WTC11 (cell line): ENCODE measurements around the gene CUTC. TPM values are rescaled to one million over a fixed set of nuclear protein-coding genes. Genes with fewer than 3 reads are reported as not detected.

Experiments
- ATAC-seq: fragments of 200-7000 bp; cut with Tn5 transposase; 2 replicates; pipeline ENCODE4 v1.10.0; 2021; ENCODE audit warnings: mild to moderate bottlenecking, moderate library complexity
- CTCF ChIA-PET: fragments of 300-600 bp; sonication (Branson Sonifier 250); formaldehyde crosslinking; loops from one replicate; lab custom pipeline; 2021; ENCODE audit warnings: antibody characterized with exemption; lab: Charles Lee
- POLR2A ChIA-PET: fragments of 350-600 bp; sonication (Branson Sonifier 250); formaldehyde crosslinking; loops from one replicate; lab custom pipeline; 2021; ENCODE audit warnings: antibody characterized with exemption; lab: Charles Lee
- DNase-seq: peaks from one replicate; pipeline ENCODE4 v3.0.0; 2021; ENCODE audit warnings: low spot score
- H3K27ac Mint-ChIP-seq: 2 replicates; pipeline ENCODE4 v1.8.0; 2021; ENCODE audit warnings: mixed read lengths
- H3K27me3 Mint-ChIP-seq: 2 replicates; pipeline ENCODE4 v1.8.0; 2021; ENCODE audit warnings: low read depth, mild to moderate bottlenecking, moderate library complexity, mixed read lengths
- H3K36me3 Mint-ChIP-seq: 2 replicates; pipeline ENCODE4 v1.8.0; 2021; ENCODE audit warnings: mixed read lengths
- H3K4me1 Mint-ChIP-seq: 2 replicates; pipeline ENCODE4 v1.8.0; 2022; ENCODE audit warnings: mixed read lengths
- H3K4me3 Mint-ChIP-seq: 2 replicates; pipeline ENCODE4 v1.8.0; 2021; ENCODE audit warnings: mild to moderate bottlenecking, moderate library complexity, mixed read lengths
- H3K9me3 Mint-ChIP-seq: 2 replicates; pipeline ENCODE4 v1.8.0; 2021; ENCODE audit warnings: mixed read lengths
- ATF1 ChIP-seq: sonication (generic); formaldehyde crosslinking; IDR thresholded peaks from 2 replicates; pipeline ENCODE4 v1.8.1; 2023; ENCODE audit warnings: mild to moderate bottlenecking, moderate library complexity, missing genetic modification reagents
- E2F1 ChIP-seq: sonication (generic); formaldehyde crosslinking; IDR thresholded peaks from 2 replicates; pipeline ENCODE4 v1.8.0; 2022; ENCODE audit warnings: mild to moderate bottlenecking, missing genetic modification reagents
- ELF4 ChIP-seq: sonication (generic); formaldehyde crosslinking; IDR thresholded peaks from 2 replicates; pipeline ENCODE4 v1.8.1; 2022; ENCODE audit warnings: low read depth, mild to moderate bottlenecking, moderate library complexity, missing genetic modification reagents
- ESRRA ChIP-seq: sonication (generic); formaldehyde crosslinking; IDR thresholded peaks from 2 replicates; pipeline ENCODE4 v1.8.1; 2022; ENCODE audit warnings: mild to moderate bottlenecking, missing genetic modification reagents, borderline replicate concordance
- GRHL2 ChIP-seq: fragments of 250-450 bp; sonication (Bioruptor Pico); IDR thresholded peaks from 2 replicates; pipeline ENCODE4 v1.8.0; 2022; ENCODE audit warnings: mild to moderate bottlenecking, moderate library complexity; ENCODE audit not compliant: insufficient replicate concordance, severe bottlenecking
- GTF2I ChIP-seq: fragments of 250-450 bp; sonication (Bioruptor Pico); conservative IDR thresholded peaks from 2 replicates; pipeline ENCODE4 v1.4.0; 2021; ENCODE audit warnings: mild to moderate bottlenecking
- IRF1 ChIP-seq: sonication (generic); formaldehyde crosslinking; IDR thresholded peaks from 2 replicates; pipeline ENCODE4 v1.8.0; 2023; ENCODE audit warnings: missing genetic modification reagents
- IRF2 ChIP-seq: sonication (generic); formaldehyde crosslinking; IDR thresholded peaks from 2 replicates; pipeline ENCODE4 v1.8.0; 2022; ENCODE audit warnings: low read depth, missing genetic modification reagents, borderline replicate concordance
- KAT7 ChIP-seq: sonication (generic); formaldehyde crosslinking; IDR thresholded peaks from 2 replicates; pipeline ENCODE4 v1.8.1; 2023; ENCODE audit warnings: missing genetic modification reagents, mild to moderate bottlenecking, borderline replicate concordance
- NR2C2 ChIP-seq: sonication (generic); formaldehyde crosslinking; IDR thresholded peaks from 2 replicates; pipeline ENCODE4 v1.8.0; 2022; ENCODE audit warnings: mild to moderate bottlenecking, missing genetic modification reagents
- TEAD1 ChIP-seq: sonication (generic); formaldehyde crosslinking; IDR thresholded peaks from 2 replicates; pipeline ENCODE4 v1.8.0; 2022; ENCODE audit warnings: mild to moderate bottlenecking, missing genetic modification reagents
- ZNF512 ChIP-seq: sonication (generic); formaldehyde crosslinking; IDR thresholded peaks from 2 replicates; pipeline ENCODE4 v1.8.1; 2022; ENCODE audit warnings: missing genetic modification reagents, borderline replicate concordance
- total RNA-seq: library from RNA; stranded (reverse); gene quantifications from 3 replicates; pipeline ENCODE4 v1.2.3, GENCODE V29; 2021
- TF ChIP-seq, protein P1 (sequence below): sonication (generic); formaldehyde crosslinking; IDR thresholded peaks from 2 replicates; pipeline ENCODE4 v1.8.1; 2023; ENCODE audit warnings: mild to moderate bottlenecking, missing genetic modification reagents
- TF ChIP-seq, protein P2 (sequence below): sonication (generic); formaldehyde crosslinking; IDR thresholded peaks from 2 replicates; pipeline ENCODE4 v1.8.1; 2022; ENCODE audit warnings: low read depth, mild to moderate bottlenecking, moderate library complexity, missing genetic modification reagents, borderline replicate concordance
- TF ChIP-seq, protein P3 (sequence below): sonication (generic); formaldehyde crosslinking; IDR thresholded peaks from 2 replicates; pipeline ENCODE4 v1.8.1; 2023; ENCODE audit warnings: mild to moderate bottlenecking, moderate library complexity, missing genetic modification reagents
- TF ChIP-seq, protein P4 (sequence below): fragments of 250-450 bp; sonication (Bioruptor Pico); IDR thresholded peaks from 2 replicates; pipeline ENCODE4 v1.9.0; 2021; ENCODE audit warnings: mild to moderate bottlenecking

CUTC gene
- total RNA-seq, 1 experiment from 2014 or later, result 28.6 TPM

DNA sequence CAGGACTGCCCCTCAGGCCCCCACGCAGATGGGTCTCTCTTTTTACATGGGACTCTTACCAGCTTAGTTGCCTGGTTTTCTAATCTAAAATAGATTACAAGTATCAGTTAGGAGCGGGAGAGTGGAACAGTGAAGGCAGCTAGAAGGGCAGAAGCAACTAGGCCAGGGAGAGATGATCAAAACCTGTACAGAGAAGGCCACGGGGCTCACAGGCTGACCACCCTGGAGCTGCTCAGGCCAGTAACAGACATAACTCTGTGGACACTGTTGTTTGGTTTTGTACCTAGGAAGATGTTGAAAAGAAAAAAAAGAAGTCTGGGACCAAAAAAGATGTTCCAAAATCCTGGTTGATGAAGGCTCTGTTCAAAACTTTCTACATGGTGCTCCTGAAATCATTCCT, 66.9 kb downstream of the CUTC start (continued):
- TF ChIP-seq, protein P1, sequence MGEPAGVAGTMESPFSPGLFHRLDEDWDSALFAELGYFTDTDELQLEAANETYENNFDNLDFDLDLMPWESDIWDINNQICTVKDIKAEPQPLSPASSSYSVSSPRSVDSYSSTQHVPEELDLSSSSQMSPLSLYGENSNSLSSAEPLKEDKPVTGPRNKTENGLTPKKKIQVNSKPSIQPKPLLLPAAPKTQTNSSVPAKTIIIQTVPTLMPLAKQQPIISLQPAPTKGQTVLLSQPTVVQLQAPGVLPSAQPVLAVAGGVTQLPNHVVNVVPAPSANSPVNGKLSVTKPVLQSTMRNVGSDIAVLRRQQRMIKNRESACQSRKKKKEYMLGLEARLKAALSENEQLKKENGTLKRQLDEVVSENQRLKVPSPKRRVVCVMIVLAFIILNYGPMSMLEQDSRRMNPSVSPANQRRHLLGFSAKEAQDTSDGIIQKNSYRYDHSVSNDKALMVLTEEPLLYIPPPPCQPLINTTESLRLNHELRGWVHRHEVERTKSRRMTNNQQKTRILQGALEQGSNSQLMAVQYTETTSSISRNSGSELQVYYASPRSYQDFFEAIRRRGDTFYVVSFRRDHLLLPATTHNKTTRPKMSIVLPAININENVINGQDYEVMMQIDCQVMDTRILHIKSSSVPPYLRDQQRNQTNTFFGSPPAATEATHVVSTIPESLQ (CRISPR knock-in tag), result no peak

DNA sequence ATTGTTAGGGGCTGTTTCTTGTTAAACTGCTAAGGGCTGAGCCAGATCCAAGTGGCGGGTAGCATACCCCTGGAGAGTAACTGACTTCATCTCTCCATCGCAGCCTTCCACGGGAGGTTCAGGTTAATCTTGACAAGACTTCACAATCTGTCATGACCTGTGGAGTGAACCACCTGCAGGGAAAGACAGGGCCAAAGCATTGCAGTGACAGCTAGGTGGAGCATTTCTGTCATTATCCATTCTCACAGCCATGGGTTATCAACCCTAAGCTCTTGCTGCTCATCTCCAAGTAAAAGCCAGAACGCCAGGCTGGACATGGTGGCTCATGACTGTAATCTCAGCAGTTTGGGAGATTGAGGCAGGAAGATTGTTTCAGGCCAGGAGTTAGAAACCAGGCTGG, 67.6 kb downstream of the CUTC start:
- ATAC-seq (0 out of 2 replicates have a peak, but pooled peaks have one; percentile 34), DNase-seq (no peak)
- no peaks in the 10 kb centered on the region for H3K9me3 Mint-ChIP-seq
- H3K27me3 Mint-ChIP-seq, result no peaks in the 10 kb centered on the region
- no peaks in the 10 kb centered on the region for H3K4me1 Mint-ChIP-seq
- no peak for TF ChIP-seq ELF4 (CRISPR knock-in tag)
- no peak overlapping the region for H3K4me3 Mint-ChIP-seq
- ChIA-PET CTCF (interaction anchor here (1.4 to 2.5 kb wide), 3 partner anchors 12 to 67 kb away, joined by 3 to 15 read pairs (median 5); partner anchors contain the start of genes COX15 and CUTC), POLR2A (no interaction called here)
- H3K27ac Mint-ChIP-seq, result no peak overlapping the region
- no peaks in the 10 kb centered on the region for H3K36me3 Mint-ChIP-seq

GRCh38 chr10:99804471-99804870, 72.4 kb downstream of the CUTC start:
- no peaks in the 10 kb centered on the region for H3K4me1 Mint-ChIP-seq
- POLR2A ChIA-PET, result no interaction called here
- DNase-seq (no peak), ATAC-seq (no peak)
- TF ChIP-seq IRF2 (CRISPR knock-in tag) (no peak), ESRRA (CRISPR knock-in tag) (no peak), NR2C2 (CRISPR knock-in tag) (no peak), GRHL2 (CRISPR knock-in tag) (no peak), KAT7 (CRISPR knock-in tag) (no peak)
- no peaks in the 10 kb centered on the region for H3K36me3 Mint-ChIP-seq
- no peaks in the 10 kb centered on the region for H3K9me3 Mint-ChIP-seq
- H3K4me3 Mint-ChIP-seq, result no peak overlapping the region
- no peak overlapping the region; the same call in 1 of the 2 replicates for H3K27ac Mint-ChIP-seq
- H3K27me3 Mint-ChIP-seq, result no peaks in the 10 kb centered on the region
- CTCF ChIA-PET, result no interaction called here

GRCh38 chr10:99805190-99805589, 73.2 kb downstream of the CUTC start:
- POLR2A ChIA-PET, result no interaction called here
- H3K4me1 Mint-ChIP-seq, result no peaks in the 10 kb centered on the region
- TF ChIP-seq TEAD1 (CRISPR knock-in tag) (no peak), ATF1 (CRISPR knock-in tag) (no peak), ZNF512 (CRISPR knock-in tag) (no peak), E2F1 (CRISPR knock-in tag) (no peak), IRF1 (CRISPR knock-in tag) (no peak), GTF2I (CRISPR knock-in tag) (no peak)
- TF ChIP-seq, protein P2, sequence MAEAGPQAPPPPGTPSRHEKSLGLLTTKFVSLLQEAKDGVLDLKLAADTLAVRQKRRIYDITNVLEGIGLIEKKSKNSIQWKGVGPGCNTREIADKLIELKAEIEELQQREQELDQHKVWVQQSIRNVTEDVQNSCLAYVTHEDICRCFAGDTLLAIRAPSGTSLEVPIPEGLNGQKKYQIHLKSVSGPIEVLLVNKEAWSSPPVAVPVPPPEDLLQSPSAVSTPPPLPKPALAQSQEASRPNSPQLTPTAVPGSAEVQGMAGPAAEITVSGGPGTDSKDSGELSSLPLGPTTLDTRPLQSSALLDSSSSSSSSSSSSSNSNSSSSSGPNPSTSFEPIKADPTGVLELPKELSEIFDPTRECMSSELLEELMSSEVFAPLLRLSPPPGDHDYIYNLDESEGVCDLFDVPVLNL (CRISPR knock-in tag), result no peak
- TF ChIP-seq, protein P3, sequence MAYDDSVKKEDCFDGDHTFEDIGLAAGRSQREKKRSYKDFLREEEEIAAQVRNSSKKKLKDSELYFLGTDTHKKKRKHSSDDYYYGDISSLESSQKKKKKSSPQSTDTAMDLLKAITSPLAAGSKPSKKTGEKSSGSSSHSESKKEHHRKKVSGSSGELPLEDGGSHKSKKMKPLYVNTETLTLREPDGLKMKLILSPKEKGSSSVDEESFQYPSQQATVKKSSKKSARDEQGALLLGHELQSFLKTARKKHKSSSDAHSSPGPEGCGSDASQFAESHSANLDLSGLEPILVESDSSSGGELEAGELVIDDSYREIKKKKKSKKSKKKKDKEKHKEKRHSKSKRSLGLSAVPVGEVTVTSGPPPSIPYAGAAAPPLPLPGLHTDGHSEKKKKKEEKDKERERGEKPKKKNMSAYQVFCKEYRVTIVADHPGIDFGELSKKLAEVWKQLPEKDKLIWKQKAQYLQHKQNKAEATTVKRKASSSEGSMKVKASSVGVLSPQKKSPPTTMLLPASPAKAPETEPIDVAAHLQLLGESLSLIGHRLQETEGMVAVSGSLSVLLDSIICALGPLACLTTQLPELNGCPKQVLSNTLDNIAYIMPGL, result no peak
- TF ChIP-seq, protein P4, sequence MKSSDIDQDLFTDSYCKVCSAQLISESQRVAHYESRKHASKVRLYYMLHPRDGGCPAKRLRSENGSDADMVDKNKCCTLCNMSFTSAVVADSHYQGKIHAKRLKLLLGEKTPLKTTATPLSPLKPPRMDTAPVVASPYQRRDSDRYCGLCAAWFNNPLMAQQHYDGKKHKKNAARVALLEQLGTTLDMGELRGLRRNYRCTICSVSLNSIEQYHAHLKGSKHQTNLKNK (CRISPR knock-in tag), result no peak
- CTCF ChIA-PET, result no interaction called here
- H3K27me3 Mint-ChIP-seq, result no peaks in the 10 kb centered on the region
- no peak for DNase-seq
- no peak for ATAC-seq
- no peaks in the 10 kb centered on the region for H3K9me3 Mint-ChIP-seq
- H3K36me3 Mint-ChIP-seq, result no peaks in the 10 kb centered on the region
- H3K4me3 Mint-ChIP-seq, result no peak overlapping the region
- no peak overlapping the region for H3K27ac Mint-ChIP-seq
